Naive thymus-derived CD4-positive, alpha-beta T cell (primary cell): ENCODE data around the gene EPS8L3. TPM values are rescaled to one million over a fixed set of nuclear protein-coding genes. Genes with fewer than 3 reads are reported as not detected.

Source experiments
- ATAC-seq: fragments of 150-1000 bp; cut with Tn5 transposase; 2 replicates; pipeline ENCODE4 v1.10.0; 2021; ENCODE audit warnings: mild to moderate bottlenecking, moderate library complexity
- CTCF ChIA-PET: fragments of 350-600 bp; sonication (Branson Sonifier 250); formaldehyde crosslinking; loops from one replicate; lab custom pipeline; 2021; ENCODE audit warnings: antibody characterized with exemption; lab: Charles Lee
- POLR2A ChIA-PET: fragments of 350-600 bp; sonication (Branson Sonifier 250); formaldehyde crosslinking; loops from one replicate; lab custom pipeline; 2021; ENCODE audit warnings: antibody characterized with exemption, inconsistent platforms; lab: Charles Lee
- DNase-seq, 9 donors: peaks; one replicate each; pipeline versions ENCODE4 v3.0.0 to v3.0.0-alpha.2; 2020 to 2022; ENCODE audit warnings: mixed read lengths in 1 of 9
- H3K27ac ChIP-seq: one replicate; pipeline ENCODE4 v1.7.0; 2013; ENCODE audit warnings: mild to moderate bottlenecking, low read depth, low read length, moderate library complexity
- H3K27me3 ChIP-seq, 2 donors: one replicate each; pipeline ENCODE4 v1.7.0; 2013; ENCODE audit warnings: low read length in 2 of 2, mild to moderate bottlenecking in 2 of 2, moderate library complexity in 2 of 2; ENCODE audit not compliant: control insufficient read depth in 2 of 2, insufficient read depth in 2 of 2
- H3K36me3 ChIP-seq, 3 experiments: 1 replicate in 2 of 3; 2 replicates in 1 of 3; pipeline ENCODE4 v1.7.0; 2013; ENCODE audit warnings: low read length in 3 of 3, mild to moderate bottlenecking in 3 of 3, moderate library complexity in 1 of 3; ENCODE audit not compliant: insufficient read depth in 3 of 3, control insufficient read depth in 2 of 3
- H3K4me1 ChIP-seq, 2 donors: one replicate each; pipeline ENCODE4 v1.7.0; 2013; ENCODE audit warnings: low read length in 2 of 2, mild to moderate bottlenecking in 2 of 2, moderate library complexity in 1 of 2; ENCODE audit not compliant: control insufficient read depth in 2 of 2, insufficient read depth in 2 of 2
- H3K4me3 ChIP-seq: 2 replicates; pipeline ENCODE4 v1.7.0; 2013; ENCODE audit warnings: mild to moderate bottlenecking, low read length
- H3K9me3 ChIP-seq, 3 experiments: 1 replicate in 2 of 3; 2 replicates in 1 of 3; pipeline ENCODE4 v1.7.0; 2013; ENCODE audit warnings: low read length in 3 of 3; ENCODE audit not compliant: control insufficient read depth in 2 of 3
- H3K27ac Mint-ChIP-seq, 9 donors: one replicate each; pipeline ENCODE4 v1.8.0; 2020 to 2022; ENCODE audit warnings: mixed read lengths in 9 of 9, mild to moderate bottlenecking in 8 of 9, moderate library complexity in 5 of 9, inconsistent platforms in 2 of 9
- H3K27me3 Mint-ChIP-seq, 5 donors: one replicate each; pipeline ENCODE4 v1.8.0; 2021 to 2022; ENCODE audit warnings: mixed read lengths in 5 of 5, mild to moderate bottlenecking in 1 of 5
- H3K36me3 Mint-ChIP-seq, 5 donors: one replicate each; pipeline ENCODE4 v1.8.0; 2020 to 2022; ENCODE audit warnings: mixed read lengths in 5 of 5, mild to moderate bottlenecking in 3 of 5, inconsistent platforms in 1 of 5
- H3K4me1 Mint-ChIP-seq, 7 donors: one replicate each; pipeline ENCODE4 v1.8.0; 2020 to 2022; ENCODE audit warnings: mixed read lengths in 7 of 7, mild to moderate bottlenecking in 3 of 7, inconsistent platforms in 1 of 7
- H3K4me3 Mint-ChIP-seq, 10 donors: one replicate each; pipeline ENCODE4 v1.8.0; 2020 to 2022; ENCODE audit warnings: mild to moderate bottlenecking in 10 of 10, mixed read lengths in 10 of 10, moderate library complexity in 6 of 10, inconsistent platforms in 2 of 10
- H3K9me3 Mint-ChIP-seq, 11 donors: one replicate each; pipeline ENCODE4 v1.8.0; 2020 to 2022; ENCODE audit warnings: mixed read lengths in 11 of 11, mild to moderate bottlenecking in 4 of 11, inconsistent platforms in 1 of 11, moderate library complexity in 1 of 11
- intact Hi-C, 2 donors: fragments of 100-400 bp; cut with micrococcal nuclease; formaldehyde crosslinking; loops; one replicate each; pipeline ENCODE4 v1.15.1; 2023
- polyA plus RNA-seq, 2 donors: library from polyadenylated mRNA; unstranded; fragments of 300-500 nt; fragmentation: Illumina TruSeq; gene quantifications; one replicate each; pipeline ENCODE4 v1.2.3, GENCODE V29; 2021
- total RNA-seq, 6 experiments: library from RNA in 5 of 6; stranded (reverse) in 5 of 6; gene quantifications; 1 replicate in 5 of 6; 2 replicates in 1 of 6; pipeline ENCODE4 v1.2.3 and lab custom pipeline; 2021 to 2026

Gene EPS8L3
- total and polyA plus RNA-seq, 7 experiments from 2014 or later = not detected

DNA sequence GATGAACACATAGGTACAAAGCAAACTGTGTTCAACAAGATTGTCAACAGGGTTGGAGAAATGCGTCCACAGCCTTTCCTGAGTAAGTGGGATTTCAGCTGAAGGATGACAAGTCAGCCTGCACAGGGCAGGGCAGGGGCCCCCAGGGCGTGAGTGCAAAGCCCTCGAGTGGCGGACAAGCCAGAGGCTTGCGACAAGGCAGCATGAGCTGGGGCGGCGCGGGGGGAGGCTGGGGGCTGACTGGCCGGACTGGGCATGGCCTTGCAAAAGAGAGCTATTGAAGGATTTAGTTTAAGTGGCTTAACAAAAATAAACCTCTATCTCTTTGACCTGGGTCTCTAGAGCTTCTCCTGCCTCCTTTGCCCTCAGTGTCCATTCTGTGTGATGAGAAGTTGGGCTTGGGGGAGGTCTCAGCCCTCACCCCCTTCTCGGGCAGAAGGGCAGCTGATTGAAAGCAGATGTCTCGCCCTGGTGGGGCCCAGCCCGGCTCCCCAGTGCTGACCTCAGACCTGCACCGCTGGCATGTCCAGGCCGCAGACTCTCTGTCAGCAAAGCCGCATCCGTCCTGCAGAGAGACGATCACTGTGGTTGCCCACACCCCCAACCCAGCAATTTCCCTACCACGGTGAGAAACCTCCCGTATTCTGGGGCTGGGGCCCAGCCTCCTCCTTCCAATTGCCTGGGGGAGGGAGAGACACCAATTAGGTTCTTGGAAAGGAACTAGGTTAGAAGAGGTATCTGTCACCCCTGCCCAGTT, 24.3 kb upstream of the EPS8L3 start:
- H3K36me3 Mint-ChIP-seq = peaks cover 0 to 1% (median 0%) of the 10 kb centered on the region in 5 donors
- peak overlapping the region in 4 of 9 donors; percentile 38 to 85 (median 73) for H3K27ac Mint-ChIP-seq
- no peaks in the 10 kb centered on the region for H3K36me3 ChIP-seq
- peak overlapping the region in 1 of 10 donors; percentile 25 for H3K4me3 Mint-ChIP-seq
- POLR2A ChIA-PET = interaction anchor here (0.9 to 5.8 kb wide), 3 partner anchors 9 to 197 kb away, joined by 3 to 37 read pairs (median 20); partner anchors contain the start of gene AHCYL1
- CTCF ChIA-PET = interaction anchor here (0.5 to 4.8 kb wide), 4 partner anchors 11 to 296 kb away, joined by 3 to 23 read pairs (median 8); partner anchors contain the start of gene AHCYL1
- intact Hi-C loops = no loop called here
- peak; percentile 43 for ATAC-seq
- no peak for DNase-seq
- H3K4me1 Mint-ChIP-seq = peaks cover 25 to 68% (median 48%) of the 10 kb centered on the region in 7 donors
- no peak overlapping the region for H3K27ac ChIP-seq
- peaks cover 37 to 44% of the 10 kb centered on the region in 2 donors for H3K4me1 ChIP-seq
- H3K9me3 Mint-ChIP-seq = peaks cover 0 to 2% (median 0%) of the 10 kb centered on the region in 11 donors
- H3K27me3 Mint-ChIP-seq = no peaks in the 10 kb centered on the region
- H3K27me3 ChIP-seq = no peaks in the 10 kb centered on the region
- H3K9me3 ChIP-seq = no peaks in the 10 kb centered on the region
- no peak overlapping the region for H3K4me3 ChIP-seq

DNA sequence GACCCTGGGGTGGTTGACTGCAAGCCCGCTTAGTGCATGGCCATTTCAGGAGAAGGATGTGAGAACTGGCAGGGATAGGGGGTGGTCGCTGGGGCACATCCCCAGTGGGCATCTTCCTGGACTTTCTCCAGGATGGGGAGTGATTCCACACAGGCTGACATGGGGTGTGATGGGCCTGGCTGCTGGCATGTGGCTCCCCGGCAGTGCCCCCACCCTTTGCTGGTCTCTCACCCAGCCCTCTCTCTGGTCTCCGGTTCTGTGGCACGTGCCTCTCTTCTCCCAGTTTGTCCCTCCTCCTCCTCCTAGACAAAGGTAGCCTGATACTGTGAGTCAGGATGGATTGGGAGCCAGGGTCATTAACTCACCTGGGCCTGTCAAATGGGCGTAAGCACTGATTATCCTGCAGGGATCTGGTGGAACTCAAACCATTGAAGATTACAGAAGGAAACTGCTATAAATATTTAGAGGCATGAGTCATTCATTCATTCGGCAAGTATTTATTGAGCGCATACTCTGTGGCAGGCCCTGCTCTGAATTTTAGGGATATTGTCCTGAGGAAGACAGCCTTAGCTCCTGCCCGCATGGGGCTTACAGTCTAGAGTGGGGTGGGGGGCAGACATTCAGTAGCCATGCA, 23.6 kb upstream of the EPS8L3 start:
- Mint-ChIP-seq H3K36me3 (peaks cover 0 to 1% (median 0%) of the 10 kb centered on the region in 5 donors), H3K27me3 (no peaks in the 10 kb centered on the region), H3K27ac (peak overlapping the region in 3 of 9 donors; percentile 13 to 69 (median 41)), H3K9me3 (peaks cover 0 to 2% (median 0%) of the 10 kb centered on the region in 11 donors), H3K4me3 (peak overlapping the region in 3 of 10 donors; percentile 14 to 25 (median 19)), H3K4me1 (peaks cover 25 to 62% (median 45%) of the 10 kb centered on the region in 7 donors)
- H3K27ac ChIP-seq = no peak overlapping the region
- H3K9me3 ChIP-seq = no peaks in the 10 kb centered on the region
- H3K4me3 ChIP-seq = no peak overlapping the region
- no peaks in the 10 kb centered on the region for H3K27me3 ChIP-seq
- DNase-seq = no peak
- no peaks in the 10 kb centered on the region for H3K36me3 ChIP-seq
- intact Hi-C loops = no loop called here
- ATAC-seq = no peak
- POLR2A ChIA-PET = interaction anchor here (0.9 to 1.0 kb wide), 2 partner anchors 8 to 14 kb away, joined by 3 read pairs; no protein-coding TSS in a partner anchor
- CTCF ChIA-PET = interaction anchor here (0.5 to 4.8 kb wide), 4 partner anchors 10 to 296 kb away, joined by 3 to 23 read pairs (median 8); partner anchors contain the start of gene AHCYL1
- H3K4me1 ChIP-seq = peaks cover 32 to 40% of the 10 kb centered on the region in 2 donors

DNA sequence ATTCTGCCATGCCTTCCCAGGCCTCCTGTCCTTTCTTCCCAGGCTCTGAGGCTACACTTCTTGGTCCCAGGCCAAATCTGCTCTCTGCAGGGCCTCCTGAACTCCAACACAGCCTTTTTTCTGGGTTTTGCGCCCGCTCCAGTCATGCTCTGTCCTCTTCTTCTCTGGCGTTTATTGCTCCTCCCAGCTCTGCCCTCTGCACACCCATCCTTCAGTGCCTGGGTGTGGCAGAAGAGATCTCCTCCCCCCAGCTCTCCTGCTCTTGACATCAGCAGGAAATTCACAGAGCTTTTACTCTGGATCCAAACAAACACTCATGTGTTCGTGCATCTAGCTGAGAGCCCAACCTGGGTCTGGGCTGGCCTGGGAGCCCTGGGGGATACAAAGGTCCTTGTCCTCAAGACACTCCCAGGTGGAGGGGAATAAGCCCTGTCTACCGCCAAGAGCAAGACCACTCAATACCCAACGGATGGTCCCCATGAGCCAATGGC, 22.9 kb upstream of the EPS8L3 start:
- no peaks in the 10 kb centered on the region for H3K36me3 ChIP-seq
- no peak for DNase-seq
- H3K9me3 ChIP-seq = no peaks in the 10 kb centered on the region
- ATAC-seq = no peak
- CTCF ChIA-PET = interaction anchor here (1.5 to 4.8 kb wide), 3 partner anchors 9 to 198 kb away, joined by 3 to 23 read pairs (median 14); partner anchors contain the start of gene AHCYL1
- intact Hi-C loops = no loop called here
- H3K27ac ChIP-seq = no peak overlapping the region
- Mint-ChIP-seq H3K27ac (peak overlapping the region in 2 of 9 donors; percentile 41 to 69), H3K4me3 (peak overlapping the region in 1 of 10 donors; percentile 29), H3K9me3 (peaks cover 0 to 3% (median 0%) of the 10 kb centered on the region in 11 donors), H3K36me3 (peaks cover 0 to 3% (median 0%) of the 10 kb centered on the region in 5 donors), H3K27me3 (no peaks in the 10 kb centered on the region), H3K4me1 (peaks cover 23 to 54% (median 42%) of the 10 kb centered on the region in 7 donors)
- no peaks in the 10 kb centered on the region for H3K27me3 ChIP-seq
- H3K4me3 ChIP-seq = no peak overlapping the region
- POLR2A ChIA-PET = interaction anchor here (0.9 to 1.0 kb wide), 2 partner anchors 8 to 15 kb away, joined by 3 read pairs; no protein-coding TSS in a partner anchor
- peaks cover 26 to 33% of the 10 kb centered on the region in 2 donors for H3K4me1 ChIP-seq

DNA sequence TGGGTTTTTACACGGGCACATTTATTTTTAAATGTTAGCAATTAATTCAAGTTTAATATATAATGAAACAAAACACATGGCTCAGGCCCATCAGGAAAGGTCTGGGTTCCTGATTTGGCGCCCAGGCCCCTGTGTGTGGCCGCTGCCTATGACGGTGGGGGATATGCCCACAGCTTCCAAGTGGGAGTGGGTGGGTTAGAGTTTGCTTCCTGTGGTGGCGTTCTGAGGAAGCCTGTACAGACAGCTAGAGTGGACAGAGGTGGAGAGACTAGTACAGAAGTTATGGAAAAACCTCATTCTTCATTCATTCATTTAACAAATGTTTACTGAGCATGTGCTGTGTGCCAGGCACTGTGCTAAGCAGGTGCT, 22.4 kb upstream of the EPS8L3 start:
- Mint-ChIP-seq H3K36me3 (peaks cover 0 to 3% (median 0%) of the 10 kb centered on the region in 5 donors), H3K27me3 (no peaks in the 10 kb centered on the region), H3K27ac (peak overlapping the region in 1 of 9 donors; percentile 43), H3K9me3 (peaks cover 0 to 5% (median 0%) of the 10 kb centered on the region in 11 donors), H3K4me3 (peak overlapping the region in 2 of 10 donors; percentile 10 to 22), H3K4me1 (peaks cover 18 to 49% (median 37%) of the 10 kb centered on the region in 7 donors)
- POLR2A ChIA-PET = interaction anchor here (1.0 kb wide), 1 partner anchor 15 kb away, joined by 3 read pairs; no protein-coding TSS in a partner anchor
- no peak overlapping the region for H3K4me3 ChIP-seq
- intact Hi-C loops = no loop called here
- H3K4me1 ChIP-seq = peaks cover 21 to 29% of the 10 kb centered on the region in 2 donors
- no peaks in the 10 kb centered on the region for H3K36me3 ChIP-seq
- CTCF ChIA-PET = interaction anchor here (2.7 to 4.8 kb wide), 2 partner anchors 9 to 198 kb away, joined by 14 to 23 read pairs; partner anchors contain the start of gene AHCYL1
- no peak for DNase-seq
- H3K9me3 ChIP-seq = no peaks in the 10 kb centered on the region
- no peaks in the 10 kb centered on the region for H3K27me3 ChIP-seq
- no peak for ATAC-seq
- H3K27ac ChIP-seq = no peak overlapping the region

GRCh38 chr1:109785446-109786111, 21.9 kb upstream of the EPS8L3 start:
- H3K27me3 Mint-ChIP-seq = no peaks in the 10 kb centered on the region
- peaks cover 0 to 10% (median 2%) of the 10 kb centered on the region in 11 donors for H3K9me3 Mint-ChIP-seq
- intact Hi-C loops = no loop called here
- H3K4me1 ChIP-seq = peaks cover 16 to 23% of the 10 kb centered on the region in 2 donors
- no peak overlapping the region for H3K27ac ChIP-seq
- no peak for DNase-seq
- peak overlapping the region in 1 of 9 donors; percentile 34 for H3K27ac Mint-ChIP-seq
- no peak overlapping the region for H3K4me3 ChIP-seq
- no peaks in the 10 kb centered on the region for H3K36me3 ChIP-seq
- H3K27me3 ChIP-seq = no peaks in the 10 kb centered on the region
- no peak for ATAC-seq
- ChIA-PET POLR2A (no interaction called here), CTCF (interaction anchor here (0.8 to 4.8 kb wide), 2 partner anchors 8 to 144 kb away, joined by 3 to 23 read pairs; no protein-coding TSS in a partner anchor)
- no peaks in the 10 kb centered on the region for H3K9me3 ChIP-seq
- H3K36me3 Mint-ChIP-seq = peaks cover 0 to 7% (median 0%) of the 10 kb centered on the region in 5 donors
- peaks cover 16 to 44% (median 33%) of the 10 kb centered on the region in 7 donors for H3K4me1 Mint-ChIP-seq
- peak overlapping the region in 1 of 10 donors; percentile 10 for H3K4me3 Mint-ChIP-seq
